ENCODE data around the gene NVL. TPM values are rescaled to one million over a fixed set of nuclear protein-coding genes. Genes with fewer than 3 reads are reported as not detected.

Gene NVL
- total and polyA plus RNA-seq, 2 of the 8 experiments (the other 6 are each of a cell fraction or from before 2014, with no cell fraction given), result 22.7 to 45.8 TPM

DNA sequence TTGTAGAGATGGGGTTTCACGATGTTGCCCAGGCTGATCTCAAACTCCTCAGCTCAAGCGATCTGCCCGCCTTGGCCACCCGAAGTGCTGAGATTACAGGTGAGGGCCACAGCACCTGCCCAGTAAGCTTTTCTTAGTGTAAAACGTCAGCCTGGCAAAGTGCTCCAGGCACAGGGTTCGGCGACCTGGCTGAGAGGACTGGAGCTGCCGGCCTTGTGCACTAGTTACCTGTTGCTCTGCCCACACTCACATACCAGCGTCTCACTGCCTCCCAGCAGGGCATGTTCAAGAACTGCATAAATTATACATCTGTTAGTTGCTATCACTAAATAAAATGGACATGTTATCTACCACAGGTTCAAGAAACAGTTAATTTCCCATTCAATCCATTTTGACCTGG, 91.8 kb downstream of the NVL start:
- H2AK5ac ChIP-seq (ENCODE audit: low read depth, low read length), result no peak overlapping the region
- no peak overlapping the region for H2BK5ac ChIP-seq (ENCODE audit: low read depth, low read length)
- H3K9ac ChIP-seq (replicated peaks in 1 of 4; ENCODE audit: extremely low read depth in 1 of 4, low read depth in 3 of 4, low read length in 3 of 4), result no peak overlapping the region; a peak in 1 of 7 replicates
- no peak overlapping the region for H3K27ac ChIP-seq (ENCODE audit: low read depth, low read length)
- H3K79me2 ChIP-seq (ENCODE audit: control insufficient read depth in 1 of 2, insufficient read depth in 2 of 2, low read length in 2 of 2), result no peaks in the 10 kb centered on the region
- no peak overlapping the region for H4K91ac ChIP-seq (replicated peaks; ENCODE audit: insufficient read length, low read length)
- H2BK120ac ChIP-seq (replicated peaks; ENCODE audit: low read depth, low read length), result no peak overlapping the region
- no peak overlapping the region for H2BK20ac ChIP-seq (ENCODE audit: low read length)
- DNase-seq (ENCODE audit: low read depth in 1 of 2, low spot score in 2 of 2) (no peak), FAIRE-seq (no peak)
- H2BK12ac ChIP-seq (ENCODE audit: low read depth, low read length), result no peak overlapping the region
- H3K23me2 ChIP-seq (ENCODE audit: low read depth, low read length), result no peaks in the 10 kb centered on the region
- H2AFZ ChIP-seq (ENCODE audit: low read length), result no peak overlapping the region
- peaks cover 0 to 8% (median 0%) of the 10 kb centered on the region in 4 experiments; a peak in 1 of 8 replicates for H3K36me3 ChIP-seq (ENCODE audit: control insufficient read depth in 2 of 4, insufficient read depth in 4 of 4, low read length in 3 of 4)
- H3K4me3 ChIP-seq (ENCODE audit: extremely low read depth in 1 of 4, insufficient read depth in 2 of 4, low read depth in 3 of 4, low read length in 4 of 4), result no peak overlapping the region
- no peaks in the 10 kb centered on the region for H3K9me3 ChIP-seq (ENCODE audit: insufficient read depth in 2 of 2, low read depth in 1 of 2, low read length in 1 of 2)
- H3K4me1 ChIP-seq (replicated peaks in 1 of 4; ENCODE audit: control insufficient read depth in 3 of 4, insufficient read depth in 4 of 4, low read length in 3 of 4), result peaks cover 2 to 23% (median 13%) of the 10 kb centered on the region in 4 experiments; a peak in 6 of 7 replicates
- no peaks in the 10 kb centered on the region for H4K20me1 ChIP-seq (replicated peaks in 1 of 2; ENCODE audit: control insufficient read depth in 1 of 2, insufficient read depth in 2 of 2, low read length in 2 of 2)
- POLR2A ChIA-PET (ENCODE audit: partially characterized antibody), result interaction anchor here (1.1 to 1.4 kb wide), 2 partner anchors 14 to 19 kb away, joined by 3 to 4 read pairs; no protein-coding TSS in a partner anchor
- H3K56ac ChIP-seq (replicated peaks; ENCODE audit: insufficient read length, low read depth, low read length), result no peak overlapping the region
- H4K5ac ChIP-seq (ENCODE audit: insufficient read length, low read depth, low read length), result no peak overlapping the region
- CTCF ChIA-PET (ENCODE audit: partially characterized antibody), result interaction anchor here (0.9 to 1.7 kb wide), 2 partner anchors 25 to 657 kb away, joined by 3 to 4 read pairs; no protein-coding TSS in a partner anchor
- no peak overlapping the region for H3K14ac ChIP-seq (ENCODE audit: insufficient read length)
- no peak overlapping the region for H2BK15ac ChIP-seq (ENCODE audit: low read length)
- H3K23ac ChIP-seq (ENCODE audit: insufficient read length), result no peak overlapping the region
- H4K8ac ChIP-seq (ENCODE audit: extremely low read depth, insufficient read depth, low read length), result no peak overlapping the region
- H3K4ac ChIP-seq (replicated peaks; ENCODE audit: insufficient read length, low read depth, low read length), result no peak overlapping the region
- H3K27me3 ChIP-seq (replicated peaks in 1 of 4; ENCODE audit: control insufficient read depth in 3 of 4, extremely low read depth in 1 of 4, insufficient read depth in 3 of 4, low read length in 3 of 4), result no peaks in the 10 kb centered on the region; a peak in 1 of 7 replicates
- no peak overlapping the region for H3K4me2 ChIP-seq (ENCODE audit: insufficient read depth in 1 of 2, low read depth in 2 of 2, low read length in 2 of 2)
- H3K79me1 ChIP-seq (ENCODE audit: low read depth, low read length), result no peaks in the 10 kb centered on the region; the same call in 1 of the 2 replicates
- 84% methylated on average over 9 of the region's 9 CpGs; no CpG with 5 or more reads in 1 of the 2 experiments for WGBS, 2 experiments (ENCODE audit: extremely low coverage in 1 of 2, insufficient coverage in 1 of 2, insufficient read length in 1 of 2, insufficient replicate concordance in 2 of 2, low coverage in 1 of 2, low lambda C conversion rate in 2 of 2, missing lambda C conversion rate in 1 of 2)
- peak overlapping the region; percentile 71; the same call in 1 of the 2 replicates for H3K18ac ChIP-seq (ENCODE audit: extremely low read depth, low read length)
- TF ChIP-seq CHD2 (IDR thresholded peaks at IDR 0.05; ENCODE audit: low read length), result no peak
- no peak for TF ChIP-seq GTF2F1 (IDR thresholded peaks at IDR 0.05; ENCODE audit: borderline replicate concordance, low read depth, low read length)
- no peak for TF ChIP-seq RNF2 (IDR thresholded peaks at IDR 0.05; ENCODE audit: borderline replicate concordance, low read depth, low read length, missing control alignments, poor library complexity, severe bottlenecking)
- TF ChIP-seq SRF (IDR thresholded peaks at IDR 0.05; ENCODE audit: low read depth, low read length), result no peak

All from H1 (cell line).